H1 (cell line): ENCODE results near the gene TRHDE.

Experiments
- CBX5 ChIP-seq: fragments of 300-800, 300-1000 bp; sonication (generic); IDR thresholded peaks from 2 replicates; pipeline ENCODE4 v1.7.1; 2016; ENCODE audit warnings: antibody characterized with exemption, low read length, low read depth
- POLR2A ChIP-seq, 2 experiments: IDR thresholded peaks; 1 replicate in 1 of 2; 2 replicates in 1 of 2; pipeline ENCODE4 v1.6.1; 2011; ENCODE audit warnings: low read depth in 2 of 2, low read length in 2 of 2, mild to moderate bottlenecking in 2 of 2; ENCODE audit errors: control extremely low read depth in 1 of 2
- POLR2AphosphoS5 ChIP-seq: IDR thresholded peaks from 2 replicates; pipeline ENCODE4 v1.6.1; 2011; ENCODE audit warnings: low read depth, low read length
- SP4 ChIP-seq: IDR thresholded peaks from 2 replicates; pipeline ENCODE4 v1.6.1; 2012; ENCODE audit warnings: low read length, inconsistent platforms
- TEAD4 ChIP-seq: IDR thresholded peaks from 2 replicates; pipeline ENCODE4 v1.6.1; 2012; ENCODE audit warnings: low read depth, low read length, inconsistent platforms, mixed read lengths
- TF ChIP-seq, protein P1 (sequence below): IDR thresholded peaks from 2 replicates; pipeline ENCODE4 v1.6.1; 2012; ENCODE audit warnings: inconsistent platforms
- TF ChIP-seq, protein P2 (sequence below), 3 experiments: IDR thresholded peaks; 1 replicate in 2 of 3; 2 replicates in 1 of 3; pipeline versions ENCODE4 v1.5.1 to v1.6.1; 2011; ENCODE audit warnings: low read length in 3 of 3, mild to moderate bottlenecking in 3 of 3, inconsistent platforms in 2 of 3, low read depth in 1 of 3, moderate library complexity in 1 of 3; ENCODE audit not compliant: insufficient read depth in 1 of 3; ENCODE audit errors: control extremely low read depth in 1 of 3
- TF ChIP-seq, protein P3 (sequence below): IDR thresholded peaks from 2 replicates; pipeline ENCODE4 v1.6.1; 2011; ENCODE audit warnings: low read length, improper control_type of control experiment

DNA sequence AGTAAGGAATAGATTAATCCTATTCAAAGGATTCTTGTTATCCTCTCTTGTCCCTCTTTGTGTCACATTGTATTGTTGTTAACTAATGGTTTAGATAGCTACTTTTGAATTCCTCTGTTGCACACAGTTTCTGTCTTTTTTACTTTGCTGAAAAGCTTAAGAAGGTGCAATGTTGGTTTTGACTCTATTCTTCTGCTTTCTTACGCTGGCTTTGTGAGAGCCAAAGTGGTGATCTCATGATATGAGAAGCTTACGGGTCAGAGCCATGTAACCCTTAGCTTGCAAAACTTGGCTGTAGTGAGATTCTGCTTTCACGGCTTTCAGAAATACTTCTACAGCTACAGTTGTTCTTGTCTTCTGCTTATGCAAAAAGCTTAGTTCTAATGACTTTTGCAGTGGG lies 239.7 kb downstream of the TRHDE start:
- TF ChIP-seq, protein P1, sequence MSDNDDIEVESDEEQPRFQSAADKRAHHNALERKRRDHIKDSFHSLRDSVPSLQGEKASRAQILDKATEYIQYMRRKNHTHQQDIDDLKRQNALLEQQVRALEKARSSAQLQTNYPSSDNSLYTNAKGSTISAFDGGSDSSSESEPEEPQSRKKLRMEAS, result no peak
- TF ChIP-seq, protein P2, sequence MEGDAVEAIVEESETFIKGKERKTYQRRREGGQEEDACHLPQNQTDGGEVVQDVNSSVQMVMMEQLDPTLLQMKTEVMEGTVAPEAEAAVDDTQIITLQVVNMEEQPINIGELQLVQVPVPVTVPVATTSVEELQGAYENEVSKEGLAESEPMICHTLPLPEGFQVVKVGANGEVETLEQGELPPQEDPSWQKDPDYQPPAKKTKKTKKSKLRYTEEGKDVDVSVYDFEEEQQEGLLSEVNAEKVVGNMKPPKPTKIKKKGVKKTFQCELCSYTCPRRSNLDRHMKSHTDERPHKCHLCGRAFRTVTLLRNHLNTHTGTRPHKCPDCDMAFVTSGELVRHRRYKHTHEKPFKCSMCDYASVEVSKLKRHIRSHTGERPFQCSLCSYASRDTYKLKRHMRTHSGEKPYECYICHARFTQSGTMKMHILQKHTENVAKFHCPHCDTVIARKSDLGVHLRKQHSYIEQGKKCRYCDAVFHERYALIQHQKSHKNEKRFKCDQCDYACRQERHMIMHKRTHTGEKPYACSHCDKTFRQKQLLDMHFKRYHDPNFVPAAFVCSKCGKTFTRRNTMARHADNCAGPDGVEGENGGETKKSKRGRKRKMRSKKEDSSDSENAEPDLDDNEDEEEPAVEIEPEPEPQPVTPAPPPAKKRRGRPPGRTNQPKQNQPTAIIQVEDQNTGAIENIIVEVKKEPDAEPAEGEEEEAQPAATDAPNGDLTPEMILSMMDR (IDR thresholded peaks at IDR 0.05; ENCODE audit: control extremely low read depth in 1 of 3, insufficient read depth in 1 of 3, low read depth in 1 of 3, low read length in 3 of 3), result no peak
- no peak for TF ChIP-seq SP4
- TF ChIP-seq POLR2A (IDR thresholded peaks at IDR 0.05; ENCODE audit: control extremely low read depth in 1 of 2, low read depth in 2 of 2, low read length in 2 of 2), result no peak
- TF ChIP-seq, protein P3, sequence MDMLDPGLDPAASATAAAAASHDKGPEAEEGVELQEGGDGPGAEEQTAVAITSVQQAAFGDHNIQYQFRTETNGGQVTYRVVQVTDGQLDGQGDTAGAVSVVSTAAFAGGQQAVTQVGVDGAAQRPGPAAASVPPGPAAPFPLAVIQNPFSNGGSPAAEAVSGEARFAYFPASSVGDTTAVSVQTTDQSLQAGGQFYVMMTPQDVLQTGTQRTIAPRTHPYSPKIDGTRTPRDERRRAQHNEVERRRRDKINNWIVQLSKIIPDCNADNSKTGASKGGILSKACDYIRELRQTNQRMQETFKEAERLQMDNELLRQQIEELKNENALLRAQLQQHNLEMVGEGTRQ, result no peak
- TF ChIP-seq CBX5, result no peak
- TF ChIP-seq TEAD4, result no peak
- no peak for TF ChIP-seq POLR2AphosphoS5
